AG08396 (cell line): ENCODE measurements around the gene TSSK2.

Experiments used
- DNase-seq: peaks from one replicate; pipeline ENCODE4 v3.0.0; 2012; ENCODE audit warnings: low spot score, mixed read lengths

TSSK2 gene

DNA sequence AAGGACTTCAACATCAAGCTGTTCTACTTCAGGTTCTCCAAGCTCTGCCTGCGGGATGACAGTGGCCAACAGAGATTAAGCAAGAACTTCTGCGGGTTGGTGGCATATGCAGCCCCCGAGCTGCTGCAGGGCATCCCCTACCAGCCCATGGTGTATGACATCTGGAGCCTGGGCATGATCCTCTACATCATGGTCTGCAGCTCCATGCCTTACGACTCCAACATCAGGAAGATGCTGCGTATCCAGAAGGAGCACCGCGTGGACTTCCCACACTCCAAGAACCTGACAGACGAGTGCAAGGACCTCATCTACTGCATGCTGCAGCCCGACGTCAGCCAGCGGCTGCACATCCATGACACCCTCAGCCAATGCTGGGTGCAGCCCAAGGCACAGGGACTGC lies 6.1 kb upstream of the TSSK2 start:
- no peak for DNase-seq

DNA sequence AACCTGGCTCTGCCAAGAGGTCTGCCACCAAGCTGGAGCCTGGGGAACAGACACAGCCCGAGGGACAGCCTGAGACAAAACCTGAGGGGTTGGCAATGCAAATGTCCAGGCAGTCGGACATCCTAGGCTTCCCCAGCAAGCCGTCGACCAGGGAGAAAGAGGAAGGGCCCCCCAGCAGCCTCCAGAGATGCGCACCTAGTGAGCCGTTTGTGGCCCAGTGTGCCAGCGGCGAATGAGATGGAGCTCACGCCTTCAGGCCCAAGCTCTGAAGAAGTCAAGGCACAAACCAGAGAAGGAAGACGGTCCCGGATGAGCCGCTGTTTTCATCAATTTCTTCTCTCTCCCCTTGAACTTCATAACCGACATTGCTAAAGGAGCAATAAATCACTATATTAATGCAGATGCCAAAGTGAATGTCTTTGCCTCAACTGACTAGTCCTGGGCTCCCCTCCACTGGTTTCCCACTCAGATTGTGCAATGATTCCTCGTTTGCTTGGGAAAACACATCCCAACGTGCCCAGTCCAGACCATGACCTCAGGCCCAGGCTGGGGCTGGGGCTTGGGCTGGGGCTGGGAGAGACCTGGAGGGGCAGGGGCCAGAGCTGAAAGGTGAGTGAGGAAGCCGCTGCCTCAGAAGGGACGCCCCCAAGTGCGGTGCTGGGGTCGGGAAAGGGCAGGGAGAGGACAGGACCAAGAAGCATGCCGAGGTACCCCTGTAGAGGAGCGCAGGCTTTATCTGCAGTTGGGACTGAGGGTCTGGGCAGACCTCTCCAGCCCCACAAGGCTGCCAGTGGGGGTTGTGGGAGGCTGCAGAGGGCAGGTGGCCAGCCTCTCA lies 5.4 kb upstream of the TSSK2 start:
- DNase-seq: no peak

DNA sequence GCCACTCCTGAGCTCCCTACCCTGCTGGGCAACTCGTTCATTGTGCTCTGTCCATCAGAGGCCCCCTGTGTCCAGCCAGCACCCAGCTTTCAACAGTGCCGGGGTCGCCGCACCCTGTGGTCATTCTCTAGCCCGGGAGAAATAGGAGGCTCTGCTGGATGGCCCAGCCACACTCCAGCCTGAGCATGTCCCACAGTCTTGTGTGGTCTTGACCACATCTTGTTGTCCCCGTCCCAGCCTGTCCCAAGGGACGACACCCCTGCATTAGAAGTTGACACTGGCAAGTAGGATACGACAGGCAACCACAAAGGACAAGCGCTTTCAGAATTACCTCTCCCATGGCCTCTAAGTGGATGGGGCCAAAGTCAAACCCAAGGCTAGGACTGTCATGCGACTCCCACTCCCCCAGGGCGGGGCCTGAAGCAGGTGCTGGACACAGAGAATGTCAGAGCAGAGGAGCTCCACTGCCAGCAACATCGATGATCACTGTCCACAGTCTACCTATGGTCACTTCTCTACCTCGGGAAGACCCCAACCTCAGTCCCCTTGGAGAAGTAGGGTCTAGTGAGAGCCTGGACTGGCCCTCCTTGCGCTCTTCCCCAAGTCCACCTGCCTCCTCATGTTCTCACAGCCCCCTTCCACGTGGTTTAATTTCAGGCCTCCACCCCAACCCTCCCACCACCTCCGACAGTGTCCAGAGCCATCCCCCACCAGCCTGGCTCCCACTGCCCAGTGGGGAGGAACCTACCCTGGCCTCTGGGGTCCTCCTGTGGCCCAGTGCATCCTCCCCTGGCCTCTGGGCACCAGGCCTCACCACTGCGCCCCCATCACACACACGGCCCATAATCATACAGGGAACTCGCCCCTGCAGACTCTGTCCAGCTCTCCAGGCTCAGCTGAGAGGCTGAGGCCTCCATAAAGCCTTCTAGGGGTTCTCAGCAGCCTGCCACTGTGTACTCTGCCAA lies 4.5 kb upstream of the TSSK2 start:
- DNase-seq: no peak

DNA sequence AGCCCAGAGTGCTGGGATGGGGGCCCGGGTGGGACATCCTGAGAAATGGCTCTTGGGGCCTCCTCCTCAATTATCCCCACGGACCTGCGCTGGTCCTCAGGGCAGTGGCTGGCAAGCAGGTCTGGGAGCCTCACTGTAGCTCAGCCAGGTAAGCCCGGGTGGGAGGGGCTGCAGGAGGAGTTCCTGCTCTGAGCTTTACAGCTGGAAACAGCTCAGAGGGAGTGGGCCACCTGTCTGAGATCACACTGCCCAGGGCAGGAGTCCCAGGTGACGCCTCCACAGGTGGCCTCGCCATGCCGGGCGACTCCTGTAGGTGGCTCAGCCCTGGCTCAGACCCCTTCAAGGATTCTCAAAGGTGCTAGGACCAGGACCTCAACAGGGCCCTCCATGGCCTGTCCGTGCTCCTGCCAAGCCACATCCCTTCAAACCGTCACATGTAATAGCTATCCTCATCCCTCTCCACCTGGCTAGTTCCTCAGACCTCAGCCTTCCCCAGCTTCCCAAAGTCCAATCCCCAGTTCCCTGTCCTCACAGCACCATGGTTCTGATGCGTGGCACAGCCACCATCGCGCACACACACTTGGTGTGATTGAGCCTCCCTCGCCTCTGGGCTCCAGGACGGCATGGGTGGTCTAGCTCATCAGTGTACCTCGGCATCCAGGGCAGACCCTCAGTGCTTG lies 3.6 kb upstream of the TSSK2 start:
- DNase-seq: no peak

DNA sequence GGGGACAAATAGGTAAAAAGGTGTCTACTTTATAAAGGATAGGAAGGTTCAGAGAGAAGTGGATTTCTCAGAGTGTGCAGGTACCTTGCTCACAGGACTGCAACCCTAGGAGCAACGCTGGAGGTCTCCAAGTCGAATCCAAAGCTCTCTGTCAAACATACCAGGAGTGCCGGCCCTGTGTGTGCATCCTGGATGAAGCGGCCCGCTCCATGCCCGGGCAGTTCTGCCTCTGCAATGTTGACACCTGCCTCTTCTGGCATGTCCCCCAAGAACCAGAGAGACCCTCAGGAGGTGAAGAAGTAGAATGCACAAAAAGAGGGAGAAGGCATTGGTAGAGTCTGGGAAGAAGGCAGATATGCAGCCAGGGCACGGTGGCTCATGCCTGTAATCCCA lies 3.1 kb upstream of the TSSK2 start:
- no peak for DNase-seq

DNA sequence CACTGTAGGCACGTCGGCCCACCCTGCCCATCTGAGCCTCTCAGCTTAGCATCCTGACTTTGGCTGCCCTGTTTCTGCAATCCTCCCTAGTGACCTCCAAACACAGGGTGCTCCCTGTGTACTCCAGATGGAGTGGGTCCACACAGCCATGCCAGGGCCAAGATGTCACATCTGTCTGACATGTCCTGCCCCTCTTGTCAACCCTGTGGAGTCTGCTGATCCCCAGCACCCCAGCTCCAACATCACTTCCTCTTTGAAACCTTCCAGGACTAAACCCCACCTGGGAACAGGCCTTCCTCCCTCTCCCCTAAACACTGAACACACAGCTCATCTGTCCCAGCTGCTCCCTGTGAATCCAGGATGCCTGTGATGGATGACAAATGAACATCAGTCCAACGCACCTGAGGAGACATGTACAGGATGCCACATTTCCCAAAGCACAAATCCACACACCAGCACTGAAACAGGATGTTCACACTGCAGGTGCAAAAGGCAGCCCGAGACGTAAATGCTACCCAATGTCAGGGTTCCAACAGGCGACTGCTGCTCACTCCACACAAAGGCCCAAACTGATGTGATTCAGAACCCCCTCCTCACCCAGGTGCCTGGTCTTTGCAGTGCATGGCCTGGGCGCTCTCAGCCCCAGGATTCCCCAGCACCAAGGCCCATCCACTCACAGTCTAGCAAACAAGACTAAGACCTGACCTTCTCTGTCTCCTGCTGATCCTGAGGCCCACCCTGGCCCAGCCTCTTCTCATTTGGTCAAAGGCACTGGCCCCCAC lies 2.0 kb upstream of the TSSK2 start:
- DNase-seq: no peak

DNA sequence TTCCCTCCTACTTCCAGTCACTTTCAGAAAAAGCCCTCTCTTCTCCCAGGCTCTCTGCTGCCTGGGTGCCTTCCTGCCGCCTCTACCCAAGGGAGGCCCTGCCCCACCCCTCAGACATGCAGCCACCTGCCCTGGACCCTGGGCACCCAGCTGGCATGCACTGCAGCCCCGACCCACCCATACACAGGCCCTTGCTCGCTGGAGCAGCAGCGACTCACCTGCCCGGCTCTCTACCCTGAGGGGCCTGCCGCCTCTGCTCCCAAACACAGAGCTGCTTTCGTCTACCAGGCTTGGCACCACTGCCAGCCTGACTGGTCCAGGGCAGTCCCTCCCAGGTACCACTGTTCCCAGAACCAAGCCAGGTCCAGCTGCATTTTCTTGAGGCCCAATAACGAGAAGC lies 1.2 kb upstream of the TSSK2 start:
- no peak for DNase-seq

DNA sequence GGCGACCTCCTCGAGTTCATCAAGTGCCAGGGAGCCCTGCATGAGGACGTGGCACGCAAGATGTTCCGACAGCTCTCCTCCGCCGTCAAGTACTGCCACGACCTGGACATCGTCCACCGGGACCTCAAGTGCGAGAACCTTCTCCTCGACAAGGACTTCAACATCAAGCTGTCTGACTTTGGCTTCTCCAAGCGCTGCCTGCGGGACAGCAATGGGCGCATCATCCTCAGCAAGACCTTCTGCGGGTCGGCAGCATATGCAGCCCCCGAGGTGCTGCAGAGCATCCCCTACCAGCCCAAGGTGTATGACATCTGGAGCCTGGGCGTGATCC lies 542 bp downstream of the TSSK2 start:
- no peak for DNase-seq

DNA sequence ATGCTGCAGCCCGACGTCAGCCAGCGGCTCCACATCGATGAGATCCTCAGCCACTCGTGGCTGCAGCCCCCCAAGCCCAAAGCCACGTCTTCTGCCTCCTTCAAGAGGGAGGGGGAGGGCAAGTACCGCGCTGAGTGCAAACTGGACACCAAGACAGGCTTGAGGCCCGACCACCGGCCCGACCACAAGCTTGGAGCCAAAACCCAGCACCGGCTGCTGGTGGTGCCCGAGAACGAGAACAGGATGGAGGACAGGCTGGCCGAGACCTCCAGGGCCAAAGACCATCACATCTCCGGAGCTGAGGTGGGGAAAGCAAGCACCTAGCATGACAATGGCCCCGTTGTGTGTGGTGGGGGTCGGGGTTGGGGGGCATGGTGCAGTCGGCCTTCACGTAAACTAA lies 1.0 kb downstream of the TSSK2 start:
- no peak for DNase-seq

DNA sequence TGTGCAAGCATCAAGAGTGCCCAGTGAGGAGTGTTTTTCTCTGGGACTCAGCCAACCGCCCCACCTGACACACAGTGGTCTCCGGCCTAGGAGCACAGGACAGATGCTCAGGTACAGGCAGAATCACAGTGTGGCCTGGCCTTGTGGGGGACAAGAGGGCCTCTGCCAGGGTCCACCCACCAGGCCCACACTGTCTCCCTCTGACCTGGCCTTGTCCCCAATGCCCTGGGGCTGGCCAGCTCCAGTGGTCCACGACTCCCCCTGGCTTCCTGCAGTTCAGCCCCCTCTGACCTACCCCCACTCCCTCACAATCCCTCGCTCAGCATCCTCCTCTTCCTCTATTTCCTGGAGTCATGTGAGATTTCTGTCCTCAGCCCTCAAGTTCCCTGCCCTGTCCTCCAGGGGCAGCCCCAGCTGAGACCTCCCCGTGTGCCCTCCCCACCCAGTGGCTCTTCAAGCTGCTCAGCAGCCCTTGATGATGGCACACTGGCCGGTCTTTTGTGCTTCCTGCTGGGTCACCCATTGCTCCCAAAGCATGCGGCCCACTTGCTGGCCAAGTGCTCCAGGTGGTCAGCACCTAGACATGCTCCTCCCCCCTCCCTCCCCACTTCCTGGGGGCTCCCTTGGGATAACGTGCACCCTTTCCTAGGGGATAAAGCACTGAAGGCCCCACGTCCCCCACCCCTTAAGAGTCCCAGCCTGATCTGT lies 1.7 kb downstream of the TSSK2 start:
- DNase-seq: no peak

DNA sequence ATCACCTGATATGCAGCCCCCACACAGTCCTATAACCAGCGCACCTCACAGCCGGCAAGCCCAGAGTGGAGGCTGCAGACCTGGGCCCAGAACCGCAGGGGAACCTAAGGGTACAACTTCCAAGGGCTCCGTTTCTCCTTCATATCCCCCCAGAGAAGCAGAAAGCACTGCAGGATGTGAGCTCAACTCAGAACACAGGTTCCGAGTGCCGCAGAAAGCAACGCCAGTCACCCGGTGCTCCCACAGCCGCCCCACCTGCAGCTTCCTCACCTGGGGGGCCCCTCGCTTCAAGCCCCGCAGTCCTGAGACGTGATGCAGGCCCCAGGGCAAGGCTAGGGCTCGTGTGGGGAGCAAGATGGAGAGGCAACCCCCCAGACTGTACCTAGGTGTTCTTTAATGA lies 2.5 kb downstream of the TSSK2 start:
- DNase-seq: no peak

DNA sequence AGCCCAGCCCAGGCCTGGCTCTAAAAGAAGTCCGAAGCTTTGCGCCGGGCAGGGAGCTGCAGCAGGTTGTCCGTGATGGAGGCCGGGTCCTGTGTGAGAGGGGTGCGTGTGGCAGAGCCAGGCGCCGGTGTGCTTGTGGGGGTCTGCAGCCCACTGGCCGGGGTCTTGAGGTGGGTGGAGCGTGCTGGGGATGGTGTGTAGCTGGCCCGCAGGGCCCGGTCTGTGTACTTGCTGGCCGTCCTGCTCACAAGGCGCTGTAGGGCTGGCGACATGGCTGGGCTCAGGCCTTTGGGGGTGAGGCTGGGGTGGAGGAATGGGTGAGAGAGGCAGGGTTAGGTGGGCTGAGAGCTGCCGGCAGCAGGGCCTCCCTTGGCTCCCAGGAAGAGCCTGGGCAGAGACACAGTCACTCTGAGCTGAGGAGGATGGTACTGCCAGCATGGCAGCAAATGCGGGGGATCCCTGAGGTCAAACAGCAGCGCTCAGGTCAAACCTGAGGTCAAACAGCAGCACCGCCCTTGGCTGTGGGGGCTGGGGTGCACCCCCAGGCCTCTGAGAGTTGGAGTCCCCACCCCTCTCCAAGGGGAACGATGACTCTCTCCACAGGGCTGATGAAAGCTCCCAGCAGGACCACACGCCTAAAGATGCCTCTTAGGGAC lies 3.2 kb downstream of the TSSK2 start:
- no peak for DNase-seq

DNA sequence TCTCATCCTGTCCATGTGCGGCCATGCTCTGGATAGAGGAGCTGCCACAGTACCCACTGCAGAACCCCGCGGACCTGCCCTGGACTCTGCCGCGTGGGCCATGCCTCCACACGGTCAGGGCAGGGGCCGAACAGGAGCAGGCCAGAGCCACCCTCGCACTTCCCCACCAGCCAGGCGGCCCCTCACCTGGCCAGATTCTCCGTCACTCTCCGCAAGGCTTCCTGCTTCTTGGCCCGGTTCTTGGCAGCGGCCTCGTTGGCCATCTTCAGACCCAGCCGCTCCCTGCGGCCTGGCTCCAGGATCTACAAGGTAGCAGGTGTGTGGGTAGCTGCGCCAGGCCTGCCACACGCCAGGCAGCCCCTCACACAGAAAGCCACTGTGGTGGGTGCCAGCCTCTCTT lies 3.8 kb downstream of the TSSK2 start:
- no peak for DNase-seq

DNA sequence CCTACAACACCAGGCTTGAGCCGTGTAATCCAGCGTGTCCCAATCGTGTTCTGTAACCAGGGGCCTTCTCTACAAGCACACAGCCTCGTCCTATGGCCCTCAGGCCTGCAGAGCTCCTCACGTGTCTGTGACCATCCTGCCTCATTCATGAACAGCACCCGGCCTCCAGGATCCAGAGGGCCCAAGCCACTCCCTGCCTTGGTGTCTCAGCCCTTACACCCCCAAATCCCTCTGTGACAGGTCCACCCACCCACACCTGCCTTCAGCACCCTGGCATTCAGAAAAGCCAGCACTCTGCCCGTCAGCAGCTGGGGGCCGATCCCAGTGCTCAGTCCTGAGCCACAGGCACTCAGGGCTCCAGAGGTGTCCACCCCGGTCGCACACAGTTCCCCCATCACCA lies 5.8 kb downstream of the TSSK2 start:
- no peak for DNase-seq

DNA sequence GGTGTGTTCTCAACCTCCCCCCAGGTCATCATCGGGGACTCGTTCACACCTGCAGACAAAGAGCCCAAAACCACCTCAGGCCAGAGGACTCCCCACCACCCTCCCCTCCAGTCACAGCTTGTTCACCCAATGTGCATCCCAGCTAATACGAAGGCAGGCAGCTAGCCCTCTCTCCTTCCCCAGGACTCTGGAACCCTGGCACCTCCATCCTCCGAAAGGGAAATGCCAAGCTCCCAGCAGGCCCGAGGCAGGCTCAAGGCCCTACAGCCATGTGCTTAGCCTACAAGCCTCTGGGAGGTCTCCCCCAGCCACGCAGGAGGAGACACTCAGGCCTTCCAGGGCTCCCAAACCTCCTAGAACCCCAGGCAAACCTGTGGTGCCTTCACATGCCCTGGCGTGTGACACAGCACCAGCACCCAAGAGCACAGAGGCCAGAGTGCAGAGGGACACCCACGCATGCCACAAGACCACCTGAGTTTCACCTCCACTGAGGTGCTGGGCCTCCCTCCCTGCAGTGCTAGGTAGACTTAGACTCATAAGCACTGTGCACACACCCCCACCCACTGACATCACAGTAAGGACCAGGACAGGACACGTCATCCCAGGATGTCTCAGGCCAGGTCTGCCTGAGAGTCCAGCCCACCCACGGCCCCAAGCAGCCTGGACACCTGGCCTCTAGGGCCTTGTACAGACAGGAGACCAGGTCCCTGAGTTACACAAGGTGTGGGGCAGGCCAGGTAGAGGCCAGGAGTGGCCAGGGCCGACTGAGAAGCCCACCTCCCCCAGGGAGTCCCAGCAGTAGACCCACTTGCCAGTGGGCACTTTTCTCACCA lies 6.5 kb downstream of the TSSK2 start:
- no peak for DNase-seq

DNA sequence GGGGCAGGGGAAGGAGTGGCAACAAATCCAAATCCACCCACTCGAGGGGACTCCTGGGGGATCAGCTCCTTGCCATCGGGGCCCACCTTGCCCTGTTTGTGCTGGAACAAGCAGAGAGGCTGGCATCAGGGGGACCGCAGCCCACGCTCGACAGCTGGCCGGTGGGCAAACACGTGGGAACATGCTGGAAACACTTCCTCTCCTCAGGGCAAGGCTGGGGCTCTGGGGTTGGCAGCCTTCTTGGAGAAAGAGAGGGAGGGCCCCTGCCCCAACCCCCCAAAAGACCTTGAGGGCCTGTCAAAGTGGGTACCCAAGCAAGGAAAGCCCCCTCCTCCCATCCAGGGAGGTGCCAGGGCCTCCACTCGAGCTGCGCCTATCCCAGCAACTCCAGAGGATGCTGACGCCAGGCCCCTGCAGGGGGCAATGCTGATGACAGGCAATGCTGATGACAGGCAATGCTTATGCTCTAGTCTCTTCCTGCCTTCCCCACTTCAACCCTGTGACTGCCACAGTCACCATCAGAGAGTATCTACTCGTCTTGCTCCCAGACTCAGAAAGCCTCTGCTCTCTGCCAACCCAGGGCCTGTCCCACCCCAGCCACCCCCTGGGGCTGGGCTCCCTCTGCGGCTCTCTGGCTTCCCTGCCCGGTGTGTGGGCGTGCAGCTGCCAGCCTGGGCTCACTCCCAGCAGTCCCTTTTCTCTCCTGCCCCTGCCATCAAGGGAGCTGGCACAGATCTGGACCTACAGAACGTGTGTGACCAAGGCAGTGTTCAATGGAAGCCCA lies 7.3 kb downstream of the TSSK2 start:
- no peak for DNase-seq

DNA sequence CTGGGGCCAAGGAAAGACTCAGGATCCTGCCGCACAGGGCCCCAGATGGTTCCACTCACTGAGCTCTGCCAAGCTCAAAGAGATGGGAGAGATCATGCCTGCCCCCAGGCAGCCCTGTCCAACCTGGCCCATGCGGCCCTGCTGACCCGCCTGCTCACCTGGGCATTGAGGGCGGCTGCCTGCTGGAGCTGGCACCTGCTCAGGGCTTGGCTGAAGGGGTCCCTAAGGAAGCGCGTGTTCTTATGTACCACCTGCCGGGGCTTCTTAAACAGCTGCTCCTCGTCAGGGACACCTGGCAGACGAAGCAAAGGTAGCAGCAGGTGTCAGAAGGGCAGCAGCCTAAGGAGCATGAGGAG lies 7.9 kb downstream of the TSSK2 start:
- no peak for DNase-seq

DNA sequence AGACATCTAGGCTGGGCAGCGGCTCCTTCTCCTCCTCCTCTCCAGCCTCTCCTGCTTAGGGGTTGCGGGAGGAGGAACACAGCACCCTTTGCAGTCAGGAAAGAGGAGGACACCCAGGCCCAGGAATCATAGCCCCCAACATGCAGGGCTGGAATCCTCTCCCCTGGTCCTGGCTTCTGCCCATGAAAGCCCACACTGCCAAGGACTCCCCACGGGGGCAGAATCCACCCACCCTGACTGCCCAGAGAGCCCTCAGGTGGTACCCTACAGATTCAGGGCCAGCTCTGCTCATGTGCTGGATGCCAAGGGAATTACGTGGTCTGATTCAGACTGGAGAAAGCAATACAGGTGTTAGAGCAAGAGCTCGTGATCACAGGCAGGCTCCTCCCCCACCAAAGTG lies 8.9 kb downstream of the TSSK2 start:
- no peak for DNase-seq

DNA sequence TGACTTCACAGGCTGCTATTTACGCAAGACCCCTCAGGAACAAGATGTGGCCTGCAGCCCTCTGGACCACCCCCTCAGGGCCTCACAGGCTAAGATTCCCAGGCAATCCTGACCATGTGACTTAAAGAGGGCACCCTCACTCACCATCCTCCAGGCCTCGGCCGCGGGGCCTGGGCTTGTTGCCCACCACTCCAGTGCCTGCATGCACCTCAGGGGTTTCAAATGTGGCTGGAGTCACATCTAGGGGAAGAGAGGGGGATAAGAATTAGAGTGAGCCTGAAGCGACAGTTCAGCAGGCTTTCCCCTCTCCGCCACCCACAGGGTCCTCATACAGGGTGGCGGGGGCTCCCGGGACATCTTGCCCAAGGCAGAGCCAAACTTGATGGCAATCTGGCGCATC lies 11.3 kb downstream of the TSSK2 start:
- no peak for DNase-seq
